SJCRH30 (cell line): Measurements from ENCODE around the gene SLC35E1. TPM values are rescaled to one million over a fixed set of nuclear protein-coding genes. Genes with fewer than 3 reads are reported as not detected.
"Not testable (repeated sequence)": the region's sequence is repeated elsewhere in the genome, so short reads cannot be mapped to it uniquely, and the experiment has no call there.

Experiments used
- DNase-seq, 2 experiments: peaks; one replicate each; pipeline ENCODE4 v3.0.0-alpha.2; 2015 to 2020
- H3K27ac ChIP-seq: fragments of 250-450 bp; sonication (Bioruptor Pico); 2 replicates; pipeline ENCODE4 v1.5.1; 2020; ENCODE audit warnings: mild to moderate bottlenecking, moderate library complexity
- H3K27me3 ChIP-seq: fragments of 250-450 bp; sonication (Bioruptor Pico); 2 replicates; pipeline ENCODE4 v1.5.1; 2020; ENCODE audit warnings: mild to moderate bottlenecking, moderate library complexity
- H3K36me3 ChIP-seq: fragments of 250-450 bp; sonication (Bioruptor Pico); 2 replicates; pipeline ENCODE4 v1.5.1; 2020; ENCODE audit warnings: mild to moderate bottlenecking, moderate library complexity
- H3K4me1 ChIP-seq: fragments of 250-450 bp; sonication (Bioruptor Pico); 2 replicates; pipeline ENCODE4 v1.5.1; 2020; ENCODE audit warnings: mild to moderate bottlenecking, moderate library complexity
- H3K4me3 ChIP-seq: fragments of 250-450 bp; sonication (Bioruptor Pico); 2 replicates; pipeline ENCODE4 v1.5.1; 2020; ENCODE audit warnings: mild to moderate bottlenecking, moderate library complexity
- H3K9me3 ChIP-seq: fragments of 250-450 bp; sonication (Bioruptor Pico); replicated peaks from 2 replicates; pipeline ENCODE4 v1.5.1; 2020; ENCODE audit warnings: mild to moderate bottlenecking, moderate library complexity
- total RNA-seq: library from RNA; depleted of rRNA; stranded (reverse); fragments of >200 nt; shearing (Covaris generic); gene quantifications from 2 replicates; pipeline ENCODE4 v1.2.3, GENCODE V29; 2014

The SLC35E1 gene
- total RNA-seq, 1 experiment from 2014 or later = 40.8 TPM

DNA sequence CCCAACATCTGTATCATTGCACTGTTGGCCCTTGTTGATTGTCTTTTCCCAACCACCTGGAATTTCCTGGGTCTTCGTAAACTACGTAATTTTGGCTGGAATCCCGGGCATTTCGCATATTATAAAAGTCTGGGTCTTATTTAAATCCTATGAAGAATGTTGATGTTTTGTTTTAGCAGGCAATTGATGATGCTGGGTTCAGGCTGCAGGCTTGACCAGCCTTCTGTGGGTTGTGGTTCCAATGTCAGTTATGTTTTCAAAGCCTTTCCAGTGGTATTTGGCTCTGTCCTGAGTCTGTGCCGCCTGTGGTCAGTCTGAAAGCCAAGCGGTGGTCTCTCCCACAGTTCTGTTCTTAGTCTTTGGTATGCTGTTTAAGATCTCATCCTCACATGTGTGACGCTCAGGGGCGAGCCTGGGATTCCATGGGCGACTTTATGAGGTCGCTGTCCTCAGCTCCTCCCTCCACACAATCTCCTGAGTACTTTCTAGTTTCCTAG, 12.4 kb downstream of the SLC35E1 start:
- H3K4me1 ChIP-seq = no peaks in the 10 kb centered on the region
- DNase-seq = no peak
- no peaks in the 10 kb centered on the region for H3K9me3 ChIP-seq
- H3K4me3 ChIP-seq = no peak overlapping the region
- no peaks in the 10 kb centered on the region for H3K27me3 ChIP-seq
- no peak overlapping the region for H3K27ac ChIP-seq
- H3K36me3 ChIP-seq = peaks cover 49% of the 10 kb centered on the region

DNA sequence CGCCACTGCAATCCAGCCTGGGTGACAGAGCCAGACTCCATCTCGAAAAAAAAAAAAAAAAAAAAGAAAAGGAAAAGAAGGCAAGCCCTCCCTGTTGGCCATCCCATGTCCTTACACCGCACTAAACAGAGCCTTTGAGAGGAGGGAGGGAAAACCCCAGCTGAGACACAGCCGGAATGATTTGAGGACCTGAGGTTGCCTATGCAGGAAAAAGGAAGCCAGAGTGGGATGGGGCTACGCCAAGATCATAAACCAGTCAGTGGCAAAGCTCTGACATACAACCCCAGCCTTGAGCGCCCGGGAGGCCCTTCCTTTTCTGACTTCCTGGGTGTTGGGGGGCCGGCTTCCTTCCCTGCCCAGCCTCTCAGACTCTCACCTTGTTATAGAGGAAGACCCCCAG, 17.4 kb downstream of the SLC35E1 start:
- peaks cover 37% of the 10 kb centered on the region for H3K36me3 ChIP-seq
- no peaks in the 10 kb centered on the region for H3K4me1 ChIP-seq

GRCh38 chr19:16551902-16552301, 20.3 kb downstream of the SLC35E1 start:
- peaks cover 22% of the 10 kb centered on the region for H3K36me3 ChIP-seq
- not testable (repeated sequence) for H3K27me3 ChIP-seq, H3K9me3 ChIP-seq, DNase-seq, H3K4me3 ChIP-seq, H3K4me1 ChIP-seq, H3K27ac ChIP-seq

More for the DNA sequence above, 17.4 kb downstream of the SLC35E1 start:
- H3K4me3 ChIP-seq = no peak overlapping the region
- no peak overlapping the region for H3K27ac ChIP-seq
- no peak for DNase-seq
- no peaks in the 10 kb centered on the region for H3K27me3 ChIP-seq
- H3K9me3 ChIP-seq = no peaks in the 10 kb centered on the region

DNA sequence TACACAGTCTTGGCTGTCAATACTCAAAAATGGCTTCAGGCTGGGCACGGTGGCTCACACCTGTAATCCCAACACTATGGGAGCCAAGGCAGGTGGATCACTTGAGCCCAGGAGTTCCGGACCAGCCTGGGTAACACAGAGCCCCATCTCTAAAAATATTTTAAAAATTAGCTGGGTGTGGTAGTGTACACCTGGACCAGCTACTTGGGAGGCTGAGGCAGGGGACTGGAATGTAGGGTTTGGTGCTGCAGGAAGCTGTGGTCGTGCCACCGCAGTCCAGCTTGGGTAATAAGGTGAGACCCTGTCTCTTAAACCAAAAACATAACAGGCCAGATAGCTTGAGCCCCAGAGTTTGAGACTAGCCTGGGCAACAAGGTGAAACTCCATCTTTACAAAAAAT, 23.3 kb downstream of the SLC35E1 start:
- no peak for DNase-seq
- H3K27me3 ChIP-seq = no peaks in the 10 kb centered on the region
- no peaks in the 10 kb centered on the region for H3K9me3 ChIP-seq
- H3K27ac ChIP-seq = no peak overlapping the region
- H3K4me3 ChIP-seq = no peak overlapping the region
- no peaks in the 10 kb centered on the region for H3K4me1 ChIP-seq
- H3K36me3 ChIP-seq = peaks cover 17% of the 10 kb centered on the region

- no peak overlapping the region for H3K27ac ChIP-seq
- no peak overlapping the region for H3K4me3 ChIP-seq
- H3K9me3 ChIP-seq = no peaks in the 10 kb centered on the region
- no peak for DNase-seq
- no peaks in the 10 kb centered on the region for H3K27me3 ChIP-seq
- H3K4me1 ChIP-seq = no peaks in the 10 kb centered on the region
- peaks cover 14% of the 10 kb centered on the region for H3K36me3 ChIP-seq
These were observed 27.6 kb downstream of the SLC35E1 start for GRCh38 chr19:16544473-16545231.

DNA sequence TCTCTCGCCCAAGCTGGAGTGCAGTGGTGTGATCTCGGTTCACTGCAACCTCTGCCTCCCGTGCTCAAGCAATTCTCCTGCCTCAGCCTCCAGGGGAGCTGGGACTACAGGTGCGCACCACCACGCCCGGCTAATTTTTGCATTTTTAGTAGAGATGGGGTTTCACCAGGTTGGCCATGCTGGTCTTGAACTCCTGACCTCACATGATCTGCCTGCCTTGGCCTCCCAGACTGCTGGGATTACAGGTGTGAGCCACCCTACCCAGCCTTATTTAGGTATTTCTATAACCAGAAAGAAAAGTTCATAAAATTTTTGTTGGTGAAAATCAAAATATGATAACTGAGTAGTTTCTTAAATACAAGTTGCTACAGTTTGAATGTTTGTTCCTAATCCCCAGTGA, 28.5 kb downstream of the SLC35E1 start:
- H3K4me1 ChIP-seq, H3K9me3 ChIP-seq, H3K27me3 ChIP-seq, H3K27ac ChIP-seq, DNase-seq: not testable (repeated sequence)
- Histone ChIP-seq H3K4me3 (peak overlapping the region; percentile 96), H3K36me3 (peaks cover 20% of the 10 kb centered on the region)

DNA sequence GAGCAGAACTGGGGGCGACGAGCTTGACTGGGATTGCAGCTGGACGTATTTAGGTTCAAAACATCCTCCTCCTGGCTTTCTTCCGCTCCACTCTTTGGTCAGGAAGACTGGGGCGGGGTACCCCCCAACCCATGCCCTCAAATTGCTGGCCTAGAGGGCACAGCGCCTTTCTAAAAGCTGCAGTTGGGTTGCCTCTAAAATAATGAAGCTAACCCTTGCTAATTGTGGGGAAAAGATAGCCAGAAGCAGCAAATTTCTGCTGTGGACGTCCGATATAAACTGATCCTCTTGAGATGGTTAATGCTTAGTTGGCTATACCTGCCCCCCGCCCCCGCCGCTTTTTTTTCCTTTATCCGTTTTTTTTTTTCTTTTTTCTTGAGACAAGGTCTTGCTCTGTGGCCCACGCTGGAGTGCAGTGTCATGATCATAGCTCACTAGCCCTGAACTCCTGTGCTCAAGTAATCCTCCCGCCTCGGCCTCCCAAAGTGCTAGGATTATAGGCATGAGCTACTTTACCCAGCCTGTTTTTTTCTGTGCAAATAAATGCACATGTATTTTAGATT, 29.2 kb downstream of the SLC35E1 start:
- DNase-seq = peak in 1 of 2 experiments; percentile 28
- Histone ChIP-seq H3K27ac (peak overlapping the region; percentile 82), H3K36me3 (peaks cover 25% of the 10 kb centered on the region), H3K4me3 (peak overlapping the region; percentile 96), H3K27me3 (no peaks in the 10 kb centered on the region), H3K9me3 (no peaks in the 10 kb centered on the region), H3K4me1 (no peaks in the 10 kb centered on the region)

DNA sequence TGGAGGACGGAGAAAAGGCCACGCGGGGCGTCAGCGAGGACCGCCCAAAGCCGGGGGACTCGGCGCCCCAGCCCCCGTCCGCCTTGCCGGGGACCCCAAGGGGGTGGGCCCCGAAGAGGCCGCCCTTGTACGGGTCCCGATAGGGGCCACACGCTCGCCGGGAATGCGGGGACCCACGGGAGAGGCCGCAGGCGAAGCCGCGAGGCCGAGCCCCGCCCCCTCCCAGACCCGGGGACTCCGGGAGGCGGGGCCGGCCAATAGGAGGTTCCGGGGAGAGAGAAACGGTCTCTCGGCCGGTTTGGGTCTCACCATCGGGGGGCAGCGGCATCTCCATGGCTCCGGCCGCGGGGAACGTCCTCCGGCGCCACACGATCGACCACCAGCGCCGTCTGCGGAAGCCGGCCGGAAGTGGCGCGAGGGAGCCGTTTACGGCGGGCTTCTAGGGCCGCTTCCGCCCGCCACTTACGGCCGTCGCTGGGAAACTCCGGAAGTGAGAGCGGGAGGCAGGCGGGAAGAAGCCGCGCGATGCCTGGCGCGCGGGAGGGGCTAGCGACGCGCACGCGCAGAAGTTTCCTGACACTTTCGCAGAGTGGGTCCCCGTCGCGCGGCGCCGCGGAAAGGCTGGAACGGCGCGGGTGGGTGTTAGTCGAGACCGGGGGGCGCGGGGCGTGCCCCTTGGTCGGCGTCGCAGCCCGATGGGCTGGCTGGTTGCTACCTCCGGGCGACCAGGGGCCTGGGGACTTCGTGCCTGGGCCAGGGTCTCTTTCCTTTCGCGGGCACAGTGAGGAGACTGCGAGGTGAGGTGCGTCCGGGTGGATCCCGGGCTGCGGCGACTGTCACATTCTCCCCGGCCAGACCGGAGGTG, 29.9 kb downstream of the SLC35E1 start, which contains the start of gene CHERP:
Gene CHERP, minus strand, starts transcription at position 393 of the 865 bp plus-strand sequence. Its CDS starts 59 bp downstream, at position 334.
- no peaks in the 10 kb centered on the region for H3K27me3 ChIP-seq
- peak within 1 kb of the TSS; percentile 82 for H3K27ac ChIP-seq
- H3K36me3 ChIP-seq = peaks cover 32% of the 10 kb centered on the region
- peak within 1 kb of the TSS; percentile 96 for H3K4me3 ChIP-seq
- H3K4me1 ChIP-seq = no peaks in the 10 kb centered on the region
- DNase-seq = peak; percentile 95 to 97
- no peaks in the 10 kb centered on the region for H3K9me3 ChIP-seq

DNA sequence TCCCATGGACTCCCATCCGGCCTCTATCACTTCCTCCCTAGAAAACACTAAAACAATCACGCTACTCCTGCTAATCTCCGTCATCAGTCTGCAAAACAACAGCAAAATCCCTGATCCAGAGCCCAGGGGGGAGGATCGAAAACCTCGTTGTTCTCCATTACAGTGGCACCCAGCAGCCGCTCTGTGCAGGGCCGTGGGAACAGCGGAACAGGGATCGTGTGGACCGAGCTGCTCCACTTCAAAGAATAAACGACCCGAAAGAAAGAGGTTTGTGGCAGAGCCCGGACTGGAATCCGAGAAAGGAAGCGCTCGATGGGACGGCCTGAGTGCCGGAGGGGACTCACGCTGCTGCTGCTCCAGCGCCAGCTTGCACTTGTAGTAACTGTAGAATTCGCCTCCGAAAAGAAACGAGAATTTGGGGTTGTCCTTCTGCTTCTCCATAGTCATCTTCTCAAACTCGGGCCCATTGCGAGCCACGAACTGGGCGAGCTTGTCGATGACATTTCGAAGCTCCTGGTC, 30.6 kb downstream of the SLC35E1 start:
- Histone ChIP-seq H3K36me3 (peaks cover 39% of the 10 kb centered on the region), H3K27ac (peak overlapping the region; percentile 82), H3K4me1 (no peaks in the 10 kb centered on the region), H3K27me3 (no peaks in the 10 kb centered on the region), H3K9me3 (no peaks in the 10 kb centered on the region), H3K4me3 (peak overlapping the region; percentile 96)
- peak in 1 of 2 experiments; percentile 26 for DNase-seq

DNA sequence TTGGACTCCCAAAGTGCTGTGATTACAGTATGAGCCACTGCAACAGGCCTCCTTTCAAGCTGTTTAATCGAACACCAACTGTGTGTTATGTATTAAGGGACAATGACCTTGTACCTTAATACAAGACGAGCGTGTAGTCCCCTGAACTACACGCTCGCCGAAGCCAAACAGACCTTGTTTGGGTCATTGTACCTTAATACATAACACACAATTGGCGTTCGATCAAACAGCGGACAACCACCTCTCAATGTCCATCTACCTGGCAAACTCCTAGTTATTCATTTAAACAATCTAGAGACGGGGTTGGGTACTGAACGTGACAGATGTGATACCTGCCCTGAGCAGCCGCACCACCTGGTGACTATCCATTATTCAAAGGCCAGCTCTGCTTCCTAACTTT, 31.3 kb downstream of the SLC35E1 start:
- peaks cover 44% of the 10 kb centered on the region for H3K36me3 ChIP-seq
- peak overlapping the region; percentile 96 for H3K4me3 ChIP-seq
- no peak overlapping the region for H3K27ac ChIP-seq
- no peak for DNase-seq
- H3K9me3 ChIP-seq = no peaks in the 10 kb centered on the region
- H3K27me3 ChIP-seq = no peaks in the 10 kb centered on the region
- H3K4me1 ChIP-seq = no peaks in the 10 kb centered on the region

- H3K36me3 ChIP-seq = peaks cover 77% of the 10 kb centered on the region
These were observed 35.1 kb downstream of the SLC35E1 start for GRCh38 chr19:16537111-16537510.

GRCh38 chr19:16536130-16536529, 36.1 kb downstream of the SLC35E1 start:
- no peak overlapping the region for H3K4me3 ChIP-seq
- H3K36me3 ChIP-seq = peaks cover 86% of the 10 kb centered on the region
- no peaks in the 10 kb centered on the region for H3K4me1 ChIP-seq
- no peak for DNase-seq
- H3K9me3 ChIP-seq = no peaks in the 10 kb centered on the region
- H3K27me3 ChIP-seq = no peaks in the 10 kb centered on the region
- no peak overlapping the region for H3K27ac ChIP-seq

More at GRCh38 chr19:16537111-16537510, 35.1 kb downstream of the SLC35E1 start:
- DNase-seq = no peak
- Histone ChIP-seq H3K4me3 (no peak overlapping the region), H3K27me3 (no peaks in the 10 kb centered on the region), H3K4me1 (no peaks in the 10 kb centered on the region), H3K27ac (no peak overlapping the region), H3K9me3 (no peaks in the 10 kb centered on the region)

DNA sequence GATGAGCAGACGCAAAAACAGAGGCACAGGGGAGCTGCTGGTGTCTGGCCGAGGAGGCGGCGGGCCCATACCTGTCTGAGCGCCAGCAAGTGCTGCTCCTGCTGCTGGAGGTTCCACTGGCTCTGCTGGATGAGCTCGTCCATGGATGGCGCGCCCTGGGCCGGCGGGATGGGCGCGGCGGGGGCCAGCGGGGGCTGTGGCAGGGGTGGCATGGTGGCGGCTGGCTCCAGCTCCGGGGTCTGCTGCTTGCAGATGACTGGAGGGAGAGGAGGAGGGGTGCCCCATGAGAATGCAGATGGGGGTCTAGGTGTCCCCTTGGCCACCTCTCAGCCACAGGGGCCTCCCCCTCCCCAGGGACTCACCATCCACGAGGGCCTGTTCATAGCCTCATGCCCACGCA, 36.8 kb downstream of the SLC35E1 start:
- Histone ChIP-seq H3K27me3 (no peaks in the 10 kb centered on the region), H3K27ac (no peak overlapping the region), H3K4me3 (no peak overlapping the region), H3K9me3 (no peaks in the 10 kb centered on the region), H3K36me3 (peaks cover 88% of the 10 kb centered on the region), H3K4me1 (no peaks in the 10 kb centered on the region)
- DNase-seq = no peak

DNA sequence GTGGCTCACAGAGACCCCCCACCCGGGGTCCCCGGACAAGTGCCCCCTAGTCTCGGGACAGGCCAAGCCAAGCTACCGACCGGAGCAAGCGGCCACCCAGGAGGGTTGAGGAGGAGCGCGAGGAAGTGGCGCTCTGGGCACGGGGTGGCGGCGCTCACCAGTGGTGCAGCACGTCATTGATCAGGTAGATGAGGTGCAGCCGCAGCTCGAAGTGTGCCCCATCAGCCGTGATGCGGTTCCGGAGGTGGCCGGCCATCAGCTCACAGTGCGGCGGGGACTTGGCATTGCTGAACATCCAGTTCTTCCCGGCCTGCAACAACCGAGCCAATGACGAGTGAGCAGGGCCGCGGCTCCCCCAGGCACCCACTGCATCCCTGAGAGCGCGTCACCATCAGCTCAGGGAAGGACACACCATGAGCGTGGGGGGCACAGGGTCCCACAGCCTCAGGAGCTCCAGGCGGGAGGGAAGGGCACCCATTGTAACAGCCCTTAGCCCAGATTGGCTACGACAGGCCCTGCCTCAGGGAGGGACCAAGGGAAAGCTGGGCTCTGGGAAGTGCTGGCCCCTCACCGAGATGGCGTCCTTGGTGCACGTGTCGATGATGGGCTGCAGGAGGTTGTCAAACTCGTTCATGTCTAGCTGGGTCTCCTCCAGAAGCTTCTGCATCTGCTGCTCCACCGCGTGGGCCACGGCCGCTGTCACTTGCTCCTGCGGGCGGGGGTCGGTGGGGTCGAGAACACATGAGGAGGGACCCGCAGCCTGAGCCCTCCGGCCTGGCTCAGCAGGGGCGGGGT, 39.6 kb downstream of the SLC35E1 start:
- H3K4me1 ChIP-seq = no peaks in the 10 kb centered on the region
- no peak overlapping the region for H3K4me3 ChIP-seq
- no peaks in the 10 kb centered on the region for H3K9me3 ChIP-seq
- H3K27me3 ChIP-seq = no peaks in the 10 kb centered on the region
- no peak for DNase-seq
- peaks cover 93% of the 10 kb centered on the region for H3K36me3 ChIP-seq
- no peak overlapping the region for H3K27ac ChIP-seq
